ENCODE results near the gene IQGAP1.

IQGAP1 gene

GRCh38 chr15:90550919-90551318 lies 162.9 kb downstream of the IQGAP1 start:
- in situ Hi-C loops (cut with HindIII; ENCODE audit: low pct_unique_long_range_greater_than_20kb, low sequenced_read_pairs) = no loop called here
- no peak for DNase-seq (ENCODE audit: low read depth in 1 of 2, low spot score in 1 of 2)
- TF ChIP-seq JUND (IDR thresholded peaks at IDR 0.05; ENCODE audit: low read depth) = no peak

All from T47D (cell line).